Adrenal gland (tissue), 19 donors: ENCODE measurements around the gene GRK1. TPM values are rescaled to one million over a fixed set of nuclear protein-coding genes. Genes with fewer than 3 reads are reported as not detected.

ENCODE experiments used
- DNase-seq, 7 donors: peaks; one replicate each; pipeline ENCODE4 v3.0.0-alpha.2; 2019 to 2020
- H3K27ac ChIP-seq, 5 donors: fragments of 200-600 bp; sonication (generic) in 4 of 5; 1 replicate in 3 of 5; 2 replicates in 2 of 5; pipeline versions ENCODE4 v1.5.1 to v1.8.0; 2016 to 2020; ENCODE audit warnings: mild to moderate bottlenecking in 1 of 5
- H3K27me3 ChIP-seq: fragments of 200-600 bp; 2 replicates; pipeline ENCODE4 v1.8.0; 2021
- H3K36me3 ChIP-seq, 2 donors: fragments of 200-600 bp; replicated peaks in 1 of 2; 1 replicate in 1 of 2; 2 replicates in 1 of 2; pipeline versions ENCODE4 v1.5.1 to v1.8.0; 2018 to 2022
- H3K4me1 ChIP-seq, 2 donors: fragments of 200-600 bp; replicated peaks in 1 of 2; 1 replicate in 1 of 2; 2 replicates in 1 of 2; pipeline versions ENCODE4 v1.5.1 to v1.8.0; 2018 to 2021
- H3K4me3 ChIP-seq, 4 donors: fragments of 200-600 bp; sonication (generic) in 3 of 4; one replicate each; pipeline ENCODE4 v1.5.1; 2016 to 2018
- H3K9me3 ChIP-seq, 3 donors: fragments of 200-600 bp; sonication (generic) in 1 of 3; replicated peaks in 1 of 3; 1 replicate in 2 of 3; 2 replicates in 1 of 3; pipeline versions ENCODE4 v1.5.1 to v1.8.0; 2016 to 2021
- POLR2A ChIP-seq, 2 donors: fragments of 450-650 bp; IDR thresholded peaks; one replicate each; pipeline ENCODE4 v1.6.1; 2017; ENCODE audit warnings: antibody characterized with exemption in 2 of 2, mild to moderate bottlenecking in 2 of 2, moderate library complexity in 1 of 2
- WGBS, 4 donors: extraction: QIAGEN DNeasy Blood & Tissue Kit in 2 of 4; methylation state at CpG; one replicate each; pipeline versions ENCODE4 v1.1.5 to v1.1.7; 2013 to 2017; 5-methylcytosine and 5-hydroxymethylcytosine counted together
- intact Hi-C, 2 donors: fragments of 100-400 bp; cut with DNase I; formaldehyde crosslinking; loops; one replicate each; pipeline versions ENCODE4 v1.14.1 to v1.15.0; 2022 to 2023
- long read RNA-seq, 10 donors: library from polyadenylated mRNA in 3 of 10; unstranded in 2 of 10; stranded (forward) in 1 of 10; transcript quantifications; one replicate each; pipeline ENCODE4 v2.0.0 and lab custom pipeline, GENCODE V29; 2021 to 2026
- polyA plus RNA-seq, 3 donors: library from polyadenylated mRNA; stranded (reverse); fragments of 200-250 nt in 2 of 3; fragments of 350-450 nt in 1 of 3; fragmentation: Illumina TruSeq in 1 of 3; extraction: RNeasy Lipid Tissue Mini Kit (QIAGEN cat#74804) in 1 of 3; gene quantifications; one replicate each; pipeline ENCODE4 v1.2.3, GENCODE V29; 2013 to 2014
- total RNA-seq, 9 donors: library from RNA; depleted of rRNA in 4 of 9; stranded (reverse); fragments of >200 nt in 4 of 9; fragments of 120-200 nt in 1 of 9; fragmentation: NEBNext Ultra II Directional in 1 of 9; extraction: Animal tissue kit (Norgen Biotek cat#: 25700) in 1 of 9; gene quantifications; one replicate each; pipeline versions ENCODE4 v1.1.0 to v1.2.4, GENCODE V29; 2013 to 2023
- TF ChIP-seq, protein P1 (sequence below), 6 experiments: fragments of 450-650 bp in 4 of 6; fragments of 200-600 bp in 2 of 6; sonication (generic) in 1 of 6; IDR thresholded peaks; 1 replicate in 5 of 6; 2 replicates in 1 of 6; pipeline versions ENCODE4 v1.5.1 to v1.8.0; 2016 to 2021; ENCODE audit warnings: antibody characterized with exemption in 6 of 6, mild to moderate bottlenecking in 2 of 6, moderate library complexity in 1 of 6
- donor health status: healthy with polysubstance abuse.
- donor health status: Bipolar disorder and iron deficiency.
- donor health status: DM: yes; HTN: yes; CAD: no.
- donor health status: DM: no; HTN: no; CAD: no.
- donor health status: DM: no; HTN: no; CAD: no.
- donor health status: DM: yes; HTN: yes; CAD: no.

The GRK1 gene
- total RNA-seq (under 1 TPM in 2 of 9 donors, not detected in 7; 0.22 to 0.38 TPM), polyA plus RNA-seq (under 1 TPM in 1 of 3 donors, not detected in 2; 0.04 TPM)
- long read RNA-seq, donor 1 = 0 reads
- long read RNA-seq, donor 2 = 0 reads
- long read RNA-seq, donor 3 = 0 reads
- long read RNA-seq, donor 4 = 0 reads
- long read RNA-seq, donor 5 = 0 reads
- long read RNA-seq, donor 6 = 0 reads
- long read RNA-seq, donor 7 = 0 reads
- long read RNA-seq, donor 8 = 0 reads
- long read RNA-seq, donor 9 = 0 reads
- long read RNA-seq, donor 10, partial matches to known transcripts = 0 of 1 reads
- long read RNA-seq, donor 10, other reads (novel, unspliced or antisense) = 0 of 1 reads

GRCh38 chr13:113666951-113667701 is at the start of gene GRK1:
GRK1 (plus strand) TSS chr13:113667219; CDS start chr13:113667387, 168 bp downstream.
- TF ChIP-seq, protein P1, sequence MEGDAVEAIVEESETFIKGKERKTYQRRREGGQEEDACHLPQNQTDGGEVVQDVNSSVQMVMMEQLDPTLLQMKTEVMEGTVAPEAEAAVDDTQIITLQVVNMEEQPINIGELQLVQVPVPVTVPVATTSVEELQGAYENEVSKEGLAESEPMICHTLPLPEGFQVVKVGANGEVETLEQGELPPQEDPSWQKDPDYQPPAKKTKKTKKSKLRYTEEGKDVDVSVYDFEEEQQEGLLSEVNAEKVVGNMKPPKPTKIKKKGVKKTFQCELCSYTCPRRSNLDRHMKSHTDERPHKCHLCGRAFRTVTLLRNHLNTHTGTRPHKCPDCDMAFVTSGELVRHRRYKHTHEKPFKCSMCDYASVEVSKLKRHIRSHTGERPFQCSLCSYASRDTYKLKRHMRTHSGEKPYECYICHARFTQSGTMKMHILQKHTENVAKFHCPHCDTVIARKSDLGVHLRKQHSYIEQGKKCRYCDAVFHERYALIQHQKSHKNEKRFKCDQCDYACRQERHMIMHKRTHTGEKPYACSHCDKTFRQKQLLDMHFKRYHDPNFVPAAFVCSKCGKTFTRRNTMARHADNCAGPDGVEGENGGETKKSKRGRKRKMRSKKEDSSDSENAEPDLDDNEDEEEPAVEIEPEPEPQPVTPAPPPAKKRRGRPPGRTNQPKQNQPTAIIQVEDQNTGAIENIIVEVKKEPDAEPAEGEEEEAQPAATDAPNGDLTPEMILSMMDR (IDR thresholded peaks at IDR 0.05) = no peak
- TF ChIP-seq POLR2A (IDR thresholded peaks at IDR 0.05) = no peak
- Histone ChIP-seq H3K4me1 (no peaks in the 10 kb centered on the region), H3K27ac (no peak within 1 kb of the TSS), H3K4me3 (no peak within 1 kb of the TSS), H3K9me3 (no peaks in the 10 kb centered on the region), H3K36me3 (no peaks in the 10 kb centered on the region), H3K27me3 (no peaks in the 10 kb centered on the region)
- intact Hi-C loops = no loop called here
- 68 to 88% (median 82%) methylated on average over 8 to 32 of the region's 32 CpGs for WGBS, 4 donors
- peak in 2 of 7 donors; percentile 12 for DNase-seq

- H3K4me3 ChIP-seq = no peak overlapping the region
- H3K9me3 ChIP-seq = no peaks in the 10 kb centered on the region
- TF ChIP-seq POLR2A (IDR thresholded peaks at IDR 0.05) = no peak
- TF ChIP-seq, protein P1 (IDR thresholded peaks at IDR 0.05) = no peak
- H3K4me1 ChIP-seq = no peaks in the 10 kb centered on the region
- no peak overlapping the region for H3K27ac ChIP-seq
- DNase-seq = peak in 1 of 7 donors; percentile 20
- no peaks in the 10 kb centered on the region for H3K36me3 ChIP-seq
- intact Hi-C loops = no loop called here
- 73 to 90% (median 80%) methylated on average over 5 of the region's 5 CpGs for WGBS, 4 donors
- H3K27me3 ChIP-seq = no peaks in the 10 kb centered on the region
Observed at GRCh38 chr13:113617961-113618360, 49.1 kb upstream of the GRK1 start.

GRCh38 chr13:113618455-113618854 is 48.6 kb upstream of the GRK1 start:
- WGBS, 4 donors = 92 to 97% (median 97%) methylated on average over 7 of the region's 7 CpGs
- H3K4me1 ChIP-seq = no peaks in the 10 kb centered on the region
- no peaks in the 10 kb centered on the region for H3K9me3 ChIP-seq
- TF ChIP-seq, protein P1 (IDR thresholded peaks at IDR 0.05) = no peak
- no peak for TF ChIP-seq POLR2A (IDR thresholded peaks at IDR 0.05)
- no peak for DNase-seq
- H3K27me3 ChIP-seq = no peaks in the 10 kb centered on the region
- no peak overlapping the region for H3K27ac ChIP-seq
- intact Hi-C loops = no loop called here
- no peaks in the 10 kb centered on the region for H3K36me3 ChIP-seq
- H3K4me3 ChIP-seq = no peak overlapping the region

DNA sequence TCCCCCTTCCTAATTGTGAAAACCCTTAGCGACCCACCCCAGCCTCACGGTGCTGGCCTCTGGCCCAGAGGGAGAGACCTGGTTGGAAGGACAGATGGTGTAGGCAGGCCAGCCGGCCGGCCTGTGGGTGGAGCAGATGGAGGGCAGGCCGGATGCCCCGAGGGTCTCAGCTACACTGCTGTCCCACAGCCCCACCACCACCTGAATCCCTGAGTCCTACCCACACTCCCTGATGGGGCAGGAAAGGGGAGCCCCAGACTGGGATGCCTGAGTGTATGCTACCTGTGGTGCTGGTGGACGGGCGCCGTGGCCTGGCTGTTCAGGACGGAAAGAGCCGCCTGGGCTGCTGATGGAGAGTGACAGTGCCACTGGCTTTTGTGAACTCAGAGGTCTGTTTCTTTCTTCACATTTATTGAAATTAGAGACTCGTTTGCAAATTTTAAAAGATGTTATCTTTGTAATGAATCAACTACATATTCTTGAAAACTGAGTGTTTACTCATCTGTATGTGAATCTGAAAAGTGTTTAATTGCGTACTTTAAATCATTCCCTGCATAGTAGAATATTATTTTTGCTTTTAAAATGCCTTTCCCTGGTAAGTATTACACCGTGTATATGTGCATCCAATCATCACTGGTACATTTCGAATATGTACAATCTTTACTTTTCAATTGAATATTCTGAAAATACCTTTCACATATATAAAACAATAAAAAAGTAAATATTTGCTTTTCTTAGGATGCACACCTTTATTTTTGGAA is 46.8 kb upstream of the GRK1 start:
- H3K4me3 ChIP-seq = no peak overlapping the region
- H3K27me3 ChIP-seq = no peaks in the 10 kb centered on the region
- no peaks in the 10 kb centered on the region for H3K4me1 ChIP-seq
- WGBS, 4 donors = 81 to 88% (median 83%) methylated on average over 9 to 15 of the region's 15 CpGs
- DNase-seq = no peak
- H3K9me3 ChIP-seq = no peaks in the 10 kb centered on the region
- intact Hi-C loops = no loop called here
- no peak overlapping the region for H3K27ac ChIP-seq
- no peak for TF ChIP-seq POLR2A (IDR thresholded peaks at IDR 0.05)
- TF ChIP-seq, protein P1 (IDR thresholded peaks at IDR 0.05) = no peak
- H3K36me3 ChIP-seq = peaks cover 0 to 5% of the 10 kb centered on the region in 2 donors
